Stimulated activated CD4-positive, alpha-beta T cell treated with anti-CD3 and anti-CD28 coated beads, Interleukin-1b, Interleukin-23, amount 100 ng/mL, for 24 hours (primary cell): ENCODE data around the gene FAM180A.
"Not testable (repeated sequence)": the region's sequence is repeated elsewhere in the genome, so short reads cannot be mapped to it uniquely, and the experiment has no call there.

Experiments used
- DNase-seq, 4 experiments: peaks; one replicate each; pipeline ENCODE4 v3.0.0-alpha.2; 2020; ENCODE audit warnings: low read depth in 4 of 4, low spot score in 1 of 4

FAM180A gene

DNA sequence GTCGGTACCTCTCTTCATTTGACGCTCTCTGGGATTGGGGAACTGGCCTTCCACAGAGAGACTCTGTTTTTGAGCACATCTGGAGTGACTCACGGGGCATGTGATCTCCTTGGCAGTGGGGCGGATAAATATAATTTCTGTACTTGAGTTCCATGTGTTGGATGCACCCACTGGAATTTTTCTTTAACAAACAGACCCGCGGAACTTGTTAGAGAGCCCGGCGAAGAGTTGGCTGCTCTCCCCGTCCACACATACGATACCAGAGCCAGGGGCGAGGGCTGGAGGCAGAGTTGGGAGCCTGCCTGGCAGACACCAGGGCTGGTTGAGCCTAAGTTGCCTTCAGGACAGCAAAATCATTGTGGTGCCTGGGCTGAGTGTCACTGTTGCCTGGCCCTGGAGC, at the start of gene FAM180A:
Gene FAM180A (minus strand): TSS at position 44 of the 400 bp plus-strand sequence. CDS start 233 bp downstream, outside the sequence.
- DNase-seq: no peak

DNA sequence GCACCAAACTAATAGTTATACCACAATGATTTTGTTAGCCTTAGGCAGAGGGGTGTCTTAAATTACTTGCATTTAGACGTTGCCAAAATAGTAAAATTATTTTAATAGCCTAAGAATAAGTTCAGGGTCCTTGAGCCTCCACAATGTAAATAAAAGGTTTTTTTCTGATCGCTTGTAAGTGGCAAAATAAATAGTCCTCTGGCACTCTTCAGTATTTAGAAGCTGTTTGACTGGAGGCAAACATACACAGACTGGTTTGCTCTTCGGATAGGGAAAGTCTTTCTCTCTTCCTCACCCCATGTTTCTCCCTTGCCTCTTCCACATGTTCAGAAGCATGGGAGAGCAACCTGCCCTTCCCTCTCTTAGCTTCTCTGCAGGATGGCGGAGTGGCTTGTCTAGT, 49.5 kb upstream of the FAM180A start:
- no peak for DNase-seq

DNA sequence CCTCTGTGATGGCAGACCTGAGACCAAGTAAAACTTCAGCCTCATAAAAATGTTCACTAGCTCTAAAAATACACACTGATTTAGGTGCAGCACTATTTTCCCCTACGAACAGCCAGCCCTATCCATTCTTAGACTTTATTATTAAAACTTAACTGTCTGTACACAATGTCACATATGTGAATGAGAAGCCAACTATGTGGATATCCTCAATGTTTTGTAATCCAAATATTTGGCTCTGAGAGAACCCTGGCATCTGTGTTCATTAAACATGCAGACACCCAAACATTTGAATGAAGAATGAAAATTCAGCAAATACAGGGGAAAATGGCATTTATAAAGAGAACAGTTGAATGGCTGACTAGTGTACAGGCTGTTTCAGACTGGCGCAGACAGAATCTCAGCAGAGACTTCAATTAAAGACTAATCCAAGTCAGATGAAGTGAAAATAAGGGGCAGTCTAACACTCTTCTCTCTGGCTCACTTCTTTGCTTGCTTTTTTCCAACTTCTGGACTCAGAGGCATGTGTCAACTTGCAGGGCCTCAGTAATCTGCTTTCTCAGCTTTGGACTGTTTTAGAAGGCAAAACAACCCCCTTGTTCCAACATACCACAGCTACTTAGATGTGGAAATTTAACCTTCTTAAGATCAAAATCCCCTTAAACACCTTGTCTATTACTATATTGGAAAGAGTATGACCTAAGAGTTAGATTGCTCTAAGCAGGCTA, 47.4 kb upstream of the FAM180A start:
- DNase-seq: no peak

DNA sequence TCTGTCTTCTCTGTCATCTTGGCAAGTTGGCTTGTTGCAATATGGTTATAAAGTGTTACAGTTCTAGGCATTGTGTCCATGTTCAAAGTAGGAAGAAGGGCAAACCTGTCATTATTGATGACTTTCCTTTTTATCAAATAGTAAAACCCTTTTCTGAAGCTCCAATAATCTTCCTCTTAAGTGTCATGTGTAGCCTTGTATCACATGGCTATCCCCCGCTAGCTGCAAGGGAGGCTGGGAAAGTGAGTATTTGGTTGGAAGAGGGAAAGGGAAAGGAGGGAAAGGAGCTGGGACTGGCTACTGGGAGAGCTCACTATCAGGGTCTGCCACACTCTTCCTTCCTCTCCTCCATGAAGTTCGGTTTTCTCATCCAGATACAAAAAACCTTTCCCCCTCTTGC, 45.2 kb upstream of the FAM180A start:
- no peak for DNase-seq

DNA sequence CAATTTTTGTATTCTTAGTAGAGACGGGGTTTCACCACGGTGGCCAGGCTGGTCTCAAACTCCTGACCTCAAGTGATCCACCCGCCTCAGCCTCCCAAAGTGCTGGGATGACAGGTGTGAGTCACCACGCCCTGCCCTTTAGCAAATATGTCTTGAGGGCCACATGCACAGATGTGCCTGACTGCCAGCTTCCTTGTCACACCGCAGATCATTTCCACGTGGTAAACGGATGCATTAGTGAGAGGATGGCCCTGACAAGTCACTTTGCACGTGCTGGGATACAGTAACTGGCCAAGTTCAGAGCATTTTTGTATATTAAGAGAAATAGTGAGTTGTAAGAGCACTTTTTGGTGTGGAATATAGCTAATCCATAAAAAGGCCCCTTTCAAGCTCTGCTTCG, 44.3 kb upstream of the FAM180A start:
- no peak for DNase-seq

DNA sequence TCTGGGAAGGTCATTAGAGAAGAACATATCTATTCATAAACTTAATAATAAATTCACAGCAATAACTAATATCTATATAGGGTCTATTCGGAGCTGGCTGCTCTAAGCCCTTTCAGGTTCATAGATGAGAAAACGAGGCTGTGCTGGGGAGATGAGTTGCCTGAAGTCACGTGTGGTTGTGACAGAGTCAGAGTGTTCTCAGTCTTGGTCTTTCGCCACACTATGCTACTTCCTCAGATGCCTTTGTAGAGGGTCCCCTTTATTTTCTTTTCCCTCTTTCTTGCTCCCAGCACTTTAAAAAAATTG, 43.7 kb upstream of the FAM180A start:
- no peak for DNase-seq

DNA sequence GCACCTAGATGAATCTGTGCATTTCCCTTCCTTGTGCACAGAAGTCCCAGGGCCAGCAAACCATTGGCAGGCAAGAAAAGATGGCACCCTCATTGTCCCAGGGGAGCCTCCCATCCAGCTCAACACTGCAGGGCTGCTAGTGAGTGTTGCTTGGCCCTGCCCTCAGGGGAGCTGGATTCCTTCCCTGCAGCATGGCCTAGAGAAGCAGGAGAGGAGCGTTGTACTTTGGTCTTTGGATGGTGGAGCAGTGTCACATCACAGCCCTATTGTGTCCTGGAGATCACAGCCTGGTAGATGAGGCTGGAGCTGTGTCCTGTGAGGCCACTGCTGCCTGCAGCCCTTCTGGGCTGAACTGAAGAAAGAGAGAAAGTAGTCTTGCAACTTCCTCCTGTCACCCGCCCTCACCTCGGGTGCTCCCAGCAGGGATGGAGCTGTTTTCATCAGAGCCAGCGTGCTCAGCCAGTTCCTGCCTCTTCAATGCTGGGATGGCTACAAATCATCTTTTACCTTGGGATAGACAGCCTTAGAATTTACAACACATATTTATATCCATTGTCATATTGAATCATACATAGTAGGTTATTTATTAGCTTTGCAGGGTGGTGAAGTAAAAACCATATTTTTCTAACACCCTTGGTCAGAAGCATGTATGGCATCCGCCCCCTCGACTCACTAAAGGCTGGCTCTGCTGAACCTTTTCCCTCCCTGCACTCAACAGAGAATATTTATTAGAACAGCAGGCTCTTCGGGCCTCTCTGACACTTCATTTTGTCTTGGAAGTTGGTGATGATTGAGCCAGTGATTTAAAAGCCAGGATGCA, 43.1 kb upstream of the FAM180A start:
- no peak for DNase-seq

DNA sequence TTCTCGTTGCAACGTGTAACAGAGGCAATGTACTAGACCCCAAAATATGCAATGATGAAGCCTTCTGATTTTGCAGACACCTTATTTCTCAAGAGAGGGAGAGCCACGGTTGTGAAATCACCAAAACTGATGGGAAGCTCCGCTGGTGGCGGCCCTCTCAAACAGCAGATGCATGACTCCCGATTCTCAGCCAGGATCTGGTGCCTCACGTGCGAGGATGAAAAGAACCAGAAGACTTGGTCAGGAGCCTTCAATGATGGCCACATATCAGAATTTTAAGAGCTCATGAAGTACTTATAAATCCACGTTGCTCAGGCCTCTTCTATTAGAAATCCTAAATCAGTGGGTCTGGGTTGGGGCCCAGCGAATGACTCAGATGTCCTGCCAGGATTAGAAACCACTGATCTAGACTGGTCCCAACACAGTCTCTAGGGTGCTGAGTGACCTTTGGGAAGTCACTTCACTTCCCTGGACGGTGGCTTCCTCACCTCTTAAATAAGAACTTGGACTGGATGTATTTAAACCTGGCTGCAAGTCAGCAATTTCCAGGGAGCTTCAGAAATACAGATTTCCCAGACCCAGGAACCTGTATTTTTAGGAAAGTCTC, 41.9 kb upstream of the FAM180A start:
- no peak for DNase-seq

DNA sequence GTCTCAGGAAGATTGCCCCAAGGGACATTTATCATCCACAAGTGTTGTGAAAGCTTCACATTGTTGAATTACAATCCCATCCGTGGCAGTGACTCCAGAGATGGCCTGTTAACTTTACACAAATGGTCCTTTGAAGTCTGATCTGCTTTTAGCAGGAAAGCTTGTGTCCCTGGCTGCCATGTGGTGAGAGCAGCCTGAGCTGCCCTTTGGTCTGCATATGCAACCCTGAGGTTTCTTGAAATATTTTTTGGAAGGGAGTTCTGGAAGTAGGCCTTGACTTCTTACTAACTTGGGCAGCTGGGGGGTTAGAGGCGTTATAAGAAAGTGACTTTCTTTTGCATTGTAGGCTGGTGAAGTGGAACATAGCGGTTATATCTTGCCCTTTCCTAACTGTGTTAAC, 41.3 kb upstream of the FAM180A start:
- DNase-seq: no peak

DNA sequence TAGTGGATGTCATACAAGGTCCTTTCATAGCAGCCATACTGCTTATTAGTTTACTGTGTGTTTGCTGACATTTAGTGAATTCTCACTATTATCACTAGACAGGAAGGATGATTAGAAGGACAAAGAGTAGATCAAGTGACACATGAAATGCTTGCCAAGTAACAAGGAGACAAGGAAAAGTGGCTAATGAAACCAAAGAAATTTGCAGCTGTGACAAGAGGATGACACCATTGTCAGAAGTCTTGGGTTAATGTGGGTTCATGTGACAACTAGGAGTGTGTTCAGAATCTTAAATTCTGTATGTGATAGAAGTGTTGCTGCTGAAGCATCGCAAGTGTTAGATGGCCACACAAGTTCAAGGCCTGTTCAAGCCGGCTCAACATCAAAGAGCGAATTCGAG, 40.8 kb upstream of the FAM180A start:
- DNase-seq: no peak

DNA sequence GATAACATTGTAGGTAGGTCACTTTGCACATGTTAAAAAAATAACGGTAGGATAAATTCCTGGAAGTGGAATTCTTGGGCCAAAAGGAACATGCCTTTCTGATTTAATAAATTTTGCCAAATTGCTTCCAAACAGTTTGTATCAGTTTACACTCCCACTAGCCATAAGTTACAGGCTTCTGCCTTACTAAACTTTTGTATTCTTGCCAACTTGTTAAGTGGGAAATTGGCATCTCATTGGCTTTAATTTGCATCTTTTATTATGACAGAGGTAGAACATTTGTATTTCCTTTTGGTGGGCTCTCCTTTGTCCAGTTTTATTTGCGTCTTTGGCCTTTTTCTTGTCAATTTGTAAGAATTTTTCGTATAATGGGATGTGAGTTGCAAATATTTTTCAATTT, 38.3 kb upstream of the FAM180A start:
- no peak for DNase-seq

DNA sequence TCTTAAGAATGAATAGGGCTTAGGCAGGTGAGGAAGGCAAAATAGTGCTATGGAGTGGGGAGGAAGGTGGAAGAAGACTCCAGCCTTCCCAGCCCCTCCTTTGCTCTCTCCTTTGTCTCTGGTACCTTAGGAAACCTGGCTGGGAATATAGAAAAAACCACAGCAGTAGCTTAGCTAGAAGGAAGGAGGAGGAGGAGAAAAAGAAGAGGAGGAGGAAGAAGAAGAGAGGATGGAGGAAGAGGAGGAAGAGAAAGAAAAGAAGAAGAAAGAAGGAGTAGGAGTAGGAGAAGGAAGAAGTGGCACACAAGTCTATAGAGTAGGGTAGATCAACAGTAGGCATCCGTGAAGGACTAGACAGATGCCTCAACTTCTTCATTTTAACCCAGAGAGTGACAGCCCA, 36.5 kb upstream of the FAM180A start:
- no peak for DNase-seq

DNA sequence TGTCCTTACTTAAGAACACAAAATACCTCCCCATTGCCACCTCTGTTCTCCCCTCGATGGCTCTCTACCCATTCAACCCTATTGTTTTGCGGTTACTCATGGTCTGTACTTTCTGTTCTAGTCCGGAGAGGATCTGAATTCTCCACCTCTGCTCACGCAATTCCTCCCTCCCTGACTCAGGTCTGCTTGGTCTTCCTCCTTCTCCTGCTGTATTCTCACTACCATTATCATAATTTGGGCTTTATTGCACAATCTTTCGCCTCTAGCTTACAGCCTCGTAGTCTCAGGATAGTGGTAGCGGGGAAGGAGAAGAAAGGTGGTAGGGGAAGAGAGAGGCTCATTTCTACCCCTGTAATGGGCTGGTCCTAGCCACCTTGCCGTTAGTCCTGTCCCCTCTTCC, 35.4 kb upstream of the FAM180A start:
- no peak for DNase-seq

DNA sequence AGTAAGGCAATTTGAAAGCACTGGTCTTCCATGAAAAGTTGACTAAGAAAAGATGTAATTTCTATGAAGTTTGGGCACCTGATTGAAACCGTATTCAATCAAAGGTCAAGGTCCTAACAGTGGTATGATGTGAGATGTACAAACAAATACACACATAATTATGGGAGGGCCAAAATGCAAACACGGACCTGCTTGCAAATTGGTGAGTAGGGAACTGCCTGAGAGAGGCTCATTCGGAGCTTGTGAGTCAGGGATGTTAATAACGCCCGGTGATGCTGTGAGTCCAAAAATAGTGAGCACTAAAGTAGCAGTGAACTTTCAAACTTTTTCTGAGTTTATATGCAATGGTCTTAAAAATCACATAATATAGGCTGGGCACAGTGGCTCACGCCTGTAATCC, 34.2 kb upstream of the FAM180A start:
- no peak for DNase-seq

DNA sequence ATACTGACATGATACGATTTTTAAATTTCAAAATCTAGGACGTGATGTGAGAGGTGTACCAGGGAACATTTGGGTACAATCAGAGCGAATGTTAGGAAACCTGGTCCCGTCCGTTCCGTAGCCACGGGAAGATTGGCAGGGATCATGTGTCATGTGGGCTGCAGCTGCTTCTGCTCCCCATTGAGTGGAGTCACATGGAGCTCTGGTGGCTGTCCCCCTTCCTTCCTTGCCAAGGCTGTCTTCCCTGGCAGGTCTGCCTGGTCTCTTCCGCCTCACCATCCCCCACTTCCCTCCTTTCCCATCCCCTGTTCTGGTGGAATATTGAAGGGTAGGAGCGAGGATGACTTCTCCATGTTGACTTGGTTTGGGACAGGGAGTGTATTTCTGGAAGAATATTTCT, 33.8 kb upstream of the FAM180A start:
- no peak for DNase-seq

DNA sequence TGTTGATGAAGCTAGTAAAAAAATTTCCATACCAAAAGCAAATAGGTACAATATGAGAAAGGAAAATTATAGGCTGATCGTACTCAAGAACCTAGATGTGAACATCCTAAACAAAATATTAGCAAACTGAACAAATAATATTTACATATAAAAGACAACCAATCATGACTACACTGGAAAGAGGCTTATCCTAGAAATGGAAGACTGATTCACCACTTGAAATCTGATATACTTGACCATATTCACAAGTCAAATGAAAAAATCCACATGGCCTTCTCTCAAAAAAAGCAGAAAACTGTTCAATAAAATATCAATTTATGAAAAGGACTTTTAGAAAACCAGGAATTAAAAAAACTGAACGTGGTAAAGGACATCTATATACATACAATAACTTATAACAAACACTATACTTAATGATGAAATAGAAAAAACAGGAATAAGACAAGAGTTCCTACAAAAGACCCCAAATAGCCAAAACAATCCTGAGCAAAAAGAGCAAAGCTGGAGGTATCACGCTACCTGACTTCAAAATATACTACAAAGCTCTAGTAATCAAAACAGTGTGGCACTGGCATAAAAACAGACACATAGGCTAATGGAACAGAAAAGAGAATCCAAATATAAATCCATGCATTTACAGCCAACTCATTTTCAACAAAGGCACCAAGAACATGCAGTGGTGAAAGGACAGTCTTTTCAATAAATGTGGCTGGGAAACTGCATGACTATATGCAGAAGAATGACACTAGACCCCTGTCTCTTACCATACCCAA, 29.2 kb upstream of the FAM180A start:
- DNase-seq: no peak

DNA sequence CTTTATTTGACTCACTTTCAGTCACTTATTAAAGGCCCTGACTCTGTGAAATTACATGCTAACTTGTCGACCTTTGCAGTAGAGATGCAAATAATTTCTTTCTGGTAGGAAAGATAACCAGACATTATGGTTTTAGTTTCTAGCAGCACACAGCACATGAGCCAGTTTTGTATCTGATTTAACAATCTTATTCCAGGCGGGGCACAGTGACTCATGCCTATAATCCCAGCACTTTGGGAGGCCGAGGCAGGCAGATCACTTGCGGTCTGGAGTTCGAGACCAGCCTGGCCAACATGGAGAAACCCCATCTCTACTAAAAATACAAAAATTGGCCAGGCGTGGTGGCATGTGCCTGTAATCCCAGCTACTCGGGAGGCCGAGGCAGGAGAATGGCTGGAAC, 27.3 kb upstream of the FAM180A start:
- not testable (repeated sequence) for DNase-seq

DNA sequence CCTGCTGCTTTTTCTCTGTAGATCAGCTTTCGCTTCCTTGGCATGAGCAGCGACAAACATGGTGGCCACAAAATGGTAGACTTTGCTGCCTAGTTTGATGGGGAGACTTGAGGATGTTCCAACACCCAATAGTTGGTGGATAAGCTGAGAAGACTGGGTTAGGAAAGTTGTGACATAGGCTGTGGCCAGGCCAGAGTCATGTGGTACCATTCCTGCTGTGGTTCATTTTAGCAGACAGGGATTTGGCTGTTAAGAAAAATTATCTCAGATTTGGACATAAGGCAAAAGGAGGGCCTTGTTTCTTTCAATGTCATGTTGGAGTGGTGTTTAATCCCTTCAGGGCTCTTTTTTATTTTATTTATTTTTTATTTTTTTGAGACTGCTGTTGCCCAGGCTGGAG, 26.6 kb upstream of the FAM180A start:
- no peak for DNase-seq

DNA sequence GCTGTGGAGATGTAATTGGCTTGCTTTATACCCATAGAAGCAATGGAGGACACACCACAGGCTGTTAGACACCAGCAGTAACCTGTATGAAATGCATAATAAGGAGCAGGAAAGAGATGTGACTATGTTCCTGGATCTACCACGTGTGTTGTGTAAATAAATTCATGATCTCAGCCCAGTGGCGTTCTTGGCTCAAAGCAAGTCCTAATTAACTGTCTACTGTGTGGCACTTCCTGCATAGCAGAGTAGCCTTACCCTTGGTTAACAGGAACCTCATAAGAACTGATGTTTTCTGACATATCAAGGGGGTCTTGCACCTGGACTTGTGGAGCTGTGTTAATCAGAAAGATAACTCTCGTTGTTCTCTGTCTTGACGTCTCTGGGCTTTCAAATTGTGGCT, 25.7 kb upstream of the FAM180A start:
- DNase-seq: no peak

DNA sequence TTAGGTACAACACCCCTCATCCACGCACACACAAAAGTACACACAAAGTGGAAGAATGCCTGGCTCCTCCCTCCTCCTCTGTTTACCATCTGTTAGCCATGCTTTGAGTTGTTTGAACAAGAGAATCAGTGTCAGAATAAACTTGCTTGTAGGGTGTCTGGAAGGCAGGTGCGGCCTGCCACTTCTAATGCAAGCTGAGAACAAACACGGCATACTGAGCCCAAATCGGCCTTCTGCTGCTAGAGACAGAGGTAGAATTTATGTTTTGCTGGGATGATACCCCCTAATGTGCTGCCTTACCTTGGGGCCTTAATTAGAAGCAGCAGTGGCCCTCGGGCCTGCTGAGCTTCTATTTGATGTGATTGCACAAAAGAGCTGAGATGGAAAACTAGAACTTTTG, 24.9 kb upstream of the FAM180A start:
- DNase-seq: no peak

DNA sequence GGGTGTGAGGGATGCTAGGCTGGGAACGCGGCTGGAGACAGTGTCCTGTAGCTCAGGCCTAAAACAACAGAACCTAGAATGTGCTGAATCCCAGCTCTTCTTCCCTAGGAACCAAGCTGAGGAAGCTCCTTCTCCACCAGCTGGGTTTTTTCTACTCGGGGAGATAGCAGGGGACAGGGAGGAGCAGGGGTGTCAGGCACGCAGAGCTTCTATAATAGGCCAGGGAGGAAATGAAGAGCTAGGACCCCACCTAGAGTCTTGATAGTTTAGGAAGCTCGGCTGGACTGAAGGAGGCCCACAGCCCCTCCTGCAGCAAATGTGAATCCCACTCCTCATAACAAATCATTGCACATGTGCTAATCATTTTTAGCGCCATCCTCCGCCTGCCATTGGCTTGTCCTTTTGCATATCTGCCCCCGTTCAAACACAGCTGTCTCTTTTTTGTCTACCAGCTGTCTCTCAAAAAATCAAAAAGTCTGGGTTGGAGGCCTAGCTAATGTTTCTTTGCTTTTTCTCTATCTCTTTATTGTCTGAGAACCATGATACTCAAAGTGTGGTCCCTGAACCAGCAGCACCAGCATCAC, 24.1 kb upstream of the FAM180A start:
- no peak for DNase-seq
